Upper lobe of left lung (tissue), 4 donors: ENCODE data around the gene PHF2.

Experiments
- POLR2A ChIP-seq, 4 donors: fragments of 450-650 bp; IDR thresholded peaks; one replicate each; pipeline ENCODE4 v1.5.1; 2016 to 2017; ENCODE audit warnings: antibody characterized with exemption in 4 of 4, mild to moderate bottlenecking in 2 of 4
- POLR2AphosphoS5 ChIP-seq, 2 donors: sonication (generic); formaldehyde crosslinking; IDR thresholded peaks; one replicate each; pipeline ENCODE4 v1.5.1; 2017; ENCODE audit warnings: antibody characterized with exemption in 2 of 2
- TF ChIP-seq, protein P1 (sequence below), 6 experiments: fragments of 450-650 bp in 4 of 6; fragments of 200-600 bp in 2 of 6; sonication (generic) in 2 of 6; IDR thresholded peaks; one replicate each; pipeline ENCODE4 v1.5.1; 2016 to 2019; ENCODE audit warnings: antibody characterized with exemption in 6 of 6

GRCh38 chr9:93653760-93654159 is 77.4 kb downstream of the PHF2 start:
- TF ChIP-seq, protein P1, sequence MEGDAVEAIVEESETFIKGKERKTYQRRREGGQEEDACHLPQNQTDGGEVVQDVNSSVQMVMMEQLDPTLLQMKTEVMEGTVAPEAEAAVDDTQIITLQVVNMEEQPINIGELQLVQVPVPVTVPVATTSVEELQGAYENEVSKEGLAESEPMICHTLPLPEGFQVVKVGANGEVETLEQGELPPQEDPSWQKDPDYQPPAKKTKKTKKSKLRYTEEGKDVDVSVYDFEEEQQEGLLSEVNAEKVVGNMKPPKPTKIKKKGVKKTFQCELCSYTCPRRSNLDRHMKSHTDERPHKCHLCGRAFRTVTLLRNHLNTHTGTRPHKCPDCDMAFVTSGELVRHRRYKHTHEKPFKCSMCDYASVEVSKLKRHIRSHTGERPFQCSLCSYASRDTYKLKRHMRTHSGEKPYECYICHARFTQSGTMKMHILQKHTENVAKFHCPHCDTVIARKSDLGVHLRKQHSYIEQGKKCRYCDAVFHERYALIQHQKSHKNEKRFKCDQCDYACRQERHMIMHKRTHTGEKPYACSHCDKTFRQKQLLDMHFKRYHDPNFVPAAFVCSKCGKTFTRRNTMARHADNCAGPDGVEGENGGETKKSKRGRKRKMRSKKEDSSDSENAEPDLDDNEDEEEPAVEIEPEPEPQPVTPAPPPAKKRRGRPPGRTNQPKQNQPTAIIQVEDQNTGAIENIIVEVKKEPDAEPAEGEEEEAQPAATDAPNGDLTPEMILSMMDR (IDR thresholded peaks at IDR 0.05): no peak
- no peak for TF ChIP-seq POLR2A (IDR thresholded peaks at IDR 0.05)
- no peak for TF ChIP-seq POLR2AphosphoS5 (IDR thresholded peaks at IDR 0.05)
